Chondrocyte (in vitro differentiated cells): ENCODE data around the gene ST3GAL4. TPM values are rescaled to one million over a fixed set of nuclear protein-coding genes. Genes with fewer than 3 reads are reported as not detected.

Source experiments
- DNase-seq: peaks from one replicate; pipeline ENCODE4 v3.0.0; 2021; ENCODE audit warnings: mixed read lengths, low spot score
- H3K27ac Mint-ChIP-seq: one replicate; pipeline ENCODE4 v1.8.0; 2021; ENCODE audit warnings: mild to moderate bottlenecking, moderate library complexity, mixed read lengths; ENCODE audit not compliant: unreplicated experiment
- H3K27me3 Mint-ChIP-seq: 2 replicates; pipeline ENCODE4 v1.8.0; 2021; ENCODE audit warnings: low read depth, mixed read lengths
- H3K36me3 Mint-ChIP-seq: 2 replicates; pipeline ENCODE4 v1.8.0; 2021; ENCODE audit warnings: low read depth, mixed read lengths
- H3K4me1 Mint-ChIP-seq: 2 replicates; pipeline ENCODE4 v1.8.0; 2021; ENCODE audit warnings: low read depth, mild to moderate bottlenecking, mixed read lengths
- H3K4me3 Mint-ChIP-seq: one replicate; pipeline ENCODE4 v1.8.0; 2021; ENCODE audit warnings: mild to moderate bottlenecking, moderate library complexity, mixed read lengths; ENCODE audit not compliant: unreplicated experiment
- H3K9me3 Mint-ChIP-seq: 2 replicates; pipeline ENCODE4 v1.8.0; 2021; ENCODE audit warnings: low read depth, mixed read lengths
- total RNA-seq: library from RNA; stranded (reverse); gene quantifications from 3 replicates; pipeline ENCODE4 v1.2.1, GENCODE V29; 2021
- TF ChIP-seq, protein P1 (sequence below): fragments of 200-600 bp; sonication (generic); IDR thresholded peaks from 2 replicates; pipeline ENCODE4 v1.5.0; 2021; ENCODE audit warnings: antibody characterized with exemption, mild to moderate bottlenecking, moderate library complexity

ST3GAL4 gene
- total RNA-seq, 1 donor from 2014 or later: 30.7 TPM

- Mint-ChIP-seq H3K27me3 (no peaks in the 10 kb centered on the region), H3K27ac (no peak overlapping the region), H3K36me3 (peaks cover 3% of the 10 kb centered on the region), H3K4me3 (no peak overlapping the region), H3K9me3 (no peaks in the 10 kb centered on the region), H3K4me1 (peaks cover 40% of the 10 kb centered on the region)
- TF ChIP-seq, protein P1, sequence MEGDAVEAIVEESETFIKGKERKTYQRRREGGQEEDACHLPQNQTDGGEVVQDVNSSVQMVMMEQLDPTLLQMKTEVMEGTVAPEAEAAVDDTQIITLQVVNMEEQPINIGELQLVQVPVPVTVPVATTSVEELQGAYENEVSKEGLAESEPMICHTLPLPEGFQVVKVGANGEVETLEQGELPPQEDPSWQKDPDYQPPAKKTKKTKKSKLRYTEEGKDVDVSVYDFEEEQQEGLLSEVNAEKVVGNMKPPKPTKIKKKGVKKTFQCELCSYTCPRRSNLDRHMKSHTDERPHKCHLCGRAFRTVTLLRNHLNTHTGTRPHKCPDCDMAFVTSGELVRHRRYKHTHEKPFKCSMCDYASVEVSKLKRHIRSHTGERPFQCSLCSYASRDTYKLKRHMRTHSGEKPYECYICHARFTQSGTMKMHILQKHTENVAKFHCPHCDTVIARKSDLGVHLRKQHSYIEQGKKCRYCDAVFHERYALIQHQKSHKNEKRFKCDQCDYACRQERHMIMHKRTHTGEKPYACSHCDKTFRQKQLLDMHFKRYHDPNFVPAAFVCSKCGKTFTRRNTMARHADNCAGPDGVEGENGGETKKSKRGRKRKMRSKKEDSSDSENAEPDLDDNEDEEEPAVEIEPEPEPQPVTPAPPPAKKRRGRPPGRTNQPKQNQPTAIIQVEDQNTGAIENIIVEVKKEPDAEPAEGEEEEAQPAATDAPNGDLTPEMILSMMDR: no peak
- no peak for DNase-seq
These were observed 67.7 kb downstream of the ST3GAL4 start for GRCh38 chr11:126423154-126423553.

DNA sequence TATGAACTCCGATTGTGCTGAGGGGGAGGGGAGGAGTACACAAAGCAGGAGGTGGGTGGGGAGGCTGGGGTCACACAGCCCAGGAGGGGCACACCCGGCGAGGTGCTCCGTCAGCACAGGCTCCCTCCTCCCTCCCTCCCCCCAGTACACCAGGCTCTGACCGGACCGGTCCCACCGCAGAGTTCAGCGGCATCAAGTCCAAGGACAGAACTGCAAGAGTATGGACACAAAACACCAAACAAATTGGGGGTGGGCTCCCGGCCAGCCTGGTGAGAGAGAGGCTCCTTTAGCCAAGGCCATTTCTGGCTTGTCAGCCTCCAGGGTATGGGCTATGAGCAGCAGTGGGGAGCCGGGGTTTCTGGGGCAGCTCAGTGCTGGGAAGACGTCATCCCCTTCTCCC, 68.3 kb downstream of the ST3GAL4 start:
- no peak for DNase-seq
- TF ChIP-seq, protein P1: no peak
- Mint-ChIP-seq H3K9me3 (no peaks in the 10 kb centered on the region), H3K27ac (no peak overlapping the region), H3K27me3 (no peaks in the 10 kb centered on the region), H3K4me1 (peaks cover 35% of the 10 kb centered on the region), H3K4me3 (no peak overlapping the region), H3K36me3 (peaks cover 3% of the 10 kb centered on the region)

DNA sequence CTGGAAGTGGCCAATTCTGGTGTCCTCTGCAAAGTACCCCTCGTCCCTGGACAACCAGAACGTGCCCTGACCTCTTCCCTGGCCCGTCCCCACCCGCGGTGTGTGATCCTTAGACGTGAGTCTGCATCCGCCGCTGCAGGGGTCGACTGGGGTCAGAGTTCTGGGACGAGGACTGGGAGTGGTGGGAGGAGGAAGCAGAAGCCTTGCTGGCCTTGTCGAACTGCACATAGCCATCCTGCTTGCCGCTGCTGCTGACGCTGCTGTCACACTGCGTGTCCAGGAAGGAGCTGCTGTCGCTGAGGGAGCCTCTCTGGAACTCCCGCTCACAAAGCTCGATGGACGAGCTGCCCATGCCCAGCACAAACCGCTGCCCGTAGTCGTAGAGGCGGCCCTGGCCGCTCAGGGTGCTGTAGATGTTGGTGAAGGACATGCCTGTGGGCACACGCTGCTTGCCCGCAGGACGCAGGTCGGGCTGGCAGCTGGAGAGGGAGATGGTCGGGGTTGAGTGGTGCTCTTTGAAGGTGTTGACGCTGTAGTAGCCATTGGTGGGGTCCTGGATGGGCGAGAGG, 69.1 kb downstream of the ST3GAL4 start:
- H3K9me3 Mint-ChIP-seq: no peaks in the 10 kb centered on the region
- H3K27me3 Mint-ChIP-seq: no peaks in the 10 kb centered on the region
- peaks cover 31% of the 10 kb centered on the region for H3K4me1 Mint-ChIP-seq
- H3K27ac Mint-ChIP-seq: no peak overlapping the region
- no peak overlapping the region for H3K4me3 Mint-ChIP-seq
- TF ChIP-seq, protein P1: no peak
- no peak for DNase-seq
- peaks cover 3% of the 10 kb centered on the region for H3K36me3 Mint-ChIP-seq

DNA sequence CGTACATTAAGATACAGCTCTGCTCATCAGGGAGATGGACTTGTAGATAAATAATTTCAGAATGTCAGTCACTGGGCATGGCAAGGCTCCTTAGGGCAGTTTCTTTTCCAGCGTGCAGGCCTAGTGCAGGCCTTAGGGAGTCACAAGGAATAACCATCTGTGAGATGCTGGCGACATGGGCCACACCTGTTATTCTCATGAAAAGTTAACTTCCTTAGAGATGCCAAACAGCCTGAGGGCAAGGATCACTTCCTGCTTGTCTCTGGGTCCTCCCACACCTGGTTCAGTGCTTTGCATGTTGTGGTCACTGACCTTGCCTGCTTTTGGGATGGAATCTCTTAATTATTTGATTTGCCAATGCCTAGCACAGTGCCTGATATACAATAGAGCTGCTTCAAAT, 70.6 kb downstream of the ST3GAL4 start:
- H3K9me3 Mint-ChIP-seq: no peaks in the 10 kb centered on the region
- no peak overlapping the region for H3K27ac Mint-ChIP-seq
- peaks cover 20% of the 10 kb centered on the region for H3K4me1 Mint-ChIP-seq
- H3K36me3 Mint-ChIP-seq: peaks cover 2% of the 10 kb centered on the region
- H3K4me3 Mint-ChIP-seq: no peak overlapping the region
- no peak for DNase-seq
- no peaks in the 10 kb centered on the region for H3K27me3 Mint-ChIP-seq
- TF ChIP-seq, protein P1: no peak

- no peaks in the 10 kb centered on the region for H3K27me3 Mint-ChIP-seq
- H3K27ac Mint-ChIP-seq: peak overlapping the region; percentile 18
- H3K4me3 Mint-ChIP-seq: no peak overlapping the region
- H3K9me3 Mint-ChIP-seq: no peaks in the 10 kb centered on the region
- no peak for DNase-seq
- TF ChIP-seq, protein P1: no peak
- peaks cover 2% of the 10 kb centered on the region for H3K36me3 Mint-ChIP-seq
- peaks cover 26% of the 10 kb centered on the region for H3K4me1 Mint-ChIP-seq
These were observed 71.6 kb downstream of the ST3GAL4 start for GRCh38 chr11:126426820-126427749.
